Small intestine (tissue), 7 donors: Measurements from ENCODE around the gene FBLN1. TPM values are rescaled to one million over a fixed set of nuclear protein-coding genes. Genes with fewer than 3 reads are reported as not detected.
"Not testable (repeated sequence)": the region's sequence is repeated elsewhere in the genome, so short reads cannot be mapped to it uniquely, and the experiment has no call there.

Experiments used
- DNase-seq, 2 donors: peaks; one replicate each; pipeline versions ENCODE4 v3.0.0 to v3.0.0-alpha.2; 2013
- FAIRE-seq: peaks from 2 replicates; lab custom pipeline; 2012; peaks lifted over from hg19 to GRCh38; lab: Jason Lieb, UNC
- H3K27ac ChIP-seq, 3 donors: one replicate each; pipeline ENCODE4 v1.5.1; 2013; ENCODE audit warnings: low read length in 2 of 3, mild to moderate bottlenecking in 2 of 3, control low read depth in 1 of 3, inconsistent platforms in 1 of 3, low read depth in 1 of 3, moderate library complexity in 1 of 3
- H3K27me3 ChIP-seq, 3 donors: one replicate each; pipeline ENCODE4 v1.6.1; 2013; ENCODE audit warnings: low read length in 3 of 3, inconsistent platforms in 1 of 3; ENCODE audit not compliant: control insufficient read depth in 3 of 3, insufficient read depth in 3 of 3
- H3K36me3 ChIP-seq, 3 donors: one replicate each; pipeline ENCODE4 v1.6.1; 2013; ENCODE audit warnings: low read length in 3 of 3, inconsistent platforms in 1 of 3, low read depth in 1 of 3, mild to moderate bottlenecking in 1 of 3, moderate library complexity in 1 of 3; ENCODE audit not compliant: control insufficient read depth in 3 of 3, insufficient read depth in 2 of 3
- H3K4me1 ChIP-seq, 3 donors: one replicate each; pipeline ENCODE4 v1.6.1; 2013; ENCODE audit warnings: low read length in 2 of 3, inconsistent platforms in 1 of 3, low read depth in 1 of 3, mild to moderate bottlenecking in 1 of 3, moderate library complexity in 1 of 3; ENCODE audit not compliant: control insufficient read depth in 3 of 3, insufficient read depth in 2 of 3
- H3K4me3 ChIP-seq, 3 donors: one replicate each; pipeline ENCODE4 v1.5.1; 2013; ENCODE audit warnings: low read length in 3 of 3, control low read depth in 1 of 3, inconsistent platforms in 1 of 3, low read depth in 1 of 3, mild to moderate bottlenecking in 1 of 3, moderate library complexity in 1 of 3
- H3K9me3 ChIP-seq, 2 donors: one replicate each; pipeline ENCODE4 v1.6.1; 2013; ENCODE audit warnings: low read depth in 1 of 2, low read length in 1 of 2; ENCODE audit not compliant: control insufficient read depth in 2 of 2, insufficient read depth in 1 of 2
- WGBS, 3 donors: extraction: QIAGEN DNeasy Blood & Tissue Kit; methylation state at CpG; one replicate each; pipeline ENCODE4 v1.1.7; 2013; 5-methylcytosine and 5-hydroxymethylcytosine counted together
- polyA plus RNA-seq, 4 donors: library from polyadenylated mRNA; stranded (reverse) in 3 of 4; unstranded in 1 of 4; fragments of 200-250 nt in 3 of 4; fragments of 120-200 nt in 1 of 4; gene quantifications; one replicate each; pipeline versions ENCODE4 v1.2.1 to v1.2.3, GENCODE V29; 2013
- donor health status: healthy with polysubstance abuse.
- donor health status: control.
- donor health status: control.
- donor health status: Bipolar disorder and iron deficiency.
- donor health status: healthy.

Gene FBLN1
- polyA plus RNA-seq, 4 donors: 0.89 to 144 (median 55.0) TPM

GRCh38 chr22:45490836-45491235, 11.8 kb upstream of the FBLN1 start:
- Histone ChIP-seq H3K36me3 (no peaks in the 10 kb centered on the region), H3K9me3 (peaks cover 0 to 6% of the 10 kb centered on the region in 2 donors), H3K27me3 (no peaks in the 10 kb centered on the region), H3K4me3 (no peak overlapping the region), H3K27ac (no peak overlapping the region), H3K4me1 (no peaks in the 10 kb centered on the region)
- WGBS, 3 donors: 24 to 66% (median 40%) methylated on average over 3 of the region's 3 CpGs
- DNase-seq (no peak), FAIRE-seq (no peak)

GRCh38 chr22:45491841-45492240, 10.8 kb upstream of the FBLN1 start:
- H3K9me3 ChIP-seq: peaks cover 0 to 5% of the 10 kb centered on the region in 2 donors
- no peak overlapping the region for H3K4me3 ChIP-seq
- FAIRE-seq: no peak

GRCh38 chr22:45493286-45493771, 9.4 kb upstream of the FBLN1 start:
- Histone ChIP-seq H3K4me1 (no peaks in the 10 kb centered on the region), H3K4me3 (no peak overlapping the region), H3K36me3 (no peaks in the 10 kb centered on the region), H3K27me3 (no peaks in the 10 kb centered on the region), H3K27ac (peak overlapping the region in 1 of 3 donors; percentile 41), H3K9me3 (no peaks in the 10 kb centered on the region)
- WGBS, 3 donors: 66 to 82% (median 79%) methylated on average over 13 of the region's 13 CpGs
- DNase-seq: no peak
- no peak for FAIRE-seq

More at GRCh38 chr22:45491841-45492240, 10.8 kb upstream of the FBLN1 start:
- WGBS, 3 donors: 84 to 90% (median 87%) methylated on average over 8 of the region's 8 CpGs
- Histone ChIP-seq H3K27me3 (no peaks in the 10 kb centered on the region), H3K27ac (no peak overlapping the region), H3K4me1 (no peaks in the 10 kb centered on the region), H3K36me3 (no peaks in the 10 kb centered on the region)
- no peak for DNase-seq

- H3K27ac ChIP-seq, H3K9me3 ChIP-seq, DNase-seq, H3K4me1 ChIP-seq, FAIRE-seq, H3K36me3 ChIP-seq, H3K27me3 ChIP-seq, H3K4me3 ChIP-seq: not testable (repeated sequence)
- 76 to 88% (median 78%) methylated on average over 8 of the region's 8 CpGs for WGBS, 3 donors
Observed at GRCh38 chr22:45494306-45494705, 8.4 kb upstream of the FBLN1 start.

- FAIRE-seq, DNase-seq, H3K4me1 ChIP-seq, H3K9me3 ChIP-seq, H3K27me3 ChIP-seq, H3K36me3 ChIP-seq, H3K4me3 ChIP-seq, H3K27ac ChIP-seq: not testable (repeated sequence)
- WGBS, 3 donors: 92 to 95% (median 94%) methylated on average over 10 to 13 of the region's 13 CpGs
Observed at GRCh38 chr22:45495616-45496015, 7.1 kb upstream of the FBLN1 start.

GRCh38 chr22:45496451-45496941, 6.2 kb upstream of the FBLN1 start:
- peaks cover 0 to 9% (median 0%) of the 10 kb centered on the region in 3 donors for H3K4me1 ChIP-seq
- H3K36me3 ChIP-seq: no peaks in the 10 kb centered on the region
- H3K27me3 ChIP-seq: no peaks in the 10 kb centered on the region
- DNase-seq: no peak
- FAIRE-seq: no peak
- no peaks in the 10 kb centered on the region for H3K9me3 ChIP-seq
- 58 to 73% (median 58%) methylated on average over 7 of the region's 7 CpGs for WGBS, 3 donors
- H3K27ac ChIP-seq: no peak overlapping the region
- H3K4me3 ChIP-seq: no peak overlapping the region

- no peak overlapping the region for H3K4me3 ChIP-seq
- DNase-seq (no peak), FAIRE-seq (no peak)
- WGBS, 3 donors: 47 to 63% (median 55%) methylated on average over 10 of the region's 10 CpGs
- no peaks in the 10 kb centered on the region for H3K36me3 ChIP-seq
- H3K9me3 ChIP-seq: no peaks in the 10 kb centered on the region
- peaks cover 0 to 6% (median 2%) of the 10 kb centered on the region in 3 donors for H3K27me3 ChIP-seq
- no peak overlapping the region for H3K27ac ChIP-seq
- H3K4me1 ChIP-seq: peaks cover 0 to 9% (median 0%) of the 10 kb centered on the region in 3 donors
Observed at GRCh38 chr22:45497351-45498145, 5.1 kb upstream of the FBLN1 start.

GRCh38 chr22:45499746-45500145, 2.9 kb upstream of the FBLN1 start:
- no peak for FAIRE-seq
- H3K27ac ChIP-seq: no peak overlapping the region

More at GRCh38 chr22:45499746-45500145, 2.9 kb upstream of the FBLN1 start:
- Histone ChIP-seq H3K9me3 (no peaks in the 10 kb centered on the region), H3K4me1 (peaks cover 0 to 24% (median 0%) of the 10 kb centered on the region in 3 donors), H3K4me3 (no peak overlapping the region), H3K36me3 (no peaks in the 10 kb centered on the region), H3K27me3 (peaks cover 0 to 7% (median 2%) of the 10 kb centered on the region in 3 donors)
- 76 to 100% (median 86%) methylated on average over 3 of the region's 3 CpGs for WGBS, 3 donors
- no peak for DNase-seq
